ENCODE results near the gene LST1.

LST1 gene

DNA sequence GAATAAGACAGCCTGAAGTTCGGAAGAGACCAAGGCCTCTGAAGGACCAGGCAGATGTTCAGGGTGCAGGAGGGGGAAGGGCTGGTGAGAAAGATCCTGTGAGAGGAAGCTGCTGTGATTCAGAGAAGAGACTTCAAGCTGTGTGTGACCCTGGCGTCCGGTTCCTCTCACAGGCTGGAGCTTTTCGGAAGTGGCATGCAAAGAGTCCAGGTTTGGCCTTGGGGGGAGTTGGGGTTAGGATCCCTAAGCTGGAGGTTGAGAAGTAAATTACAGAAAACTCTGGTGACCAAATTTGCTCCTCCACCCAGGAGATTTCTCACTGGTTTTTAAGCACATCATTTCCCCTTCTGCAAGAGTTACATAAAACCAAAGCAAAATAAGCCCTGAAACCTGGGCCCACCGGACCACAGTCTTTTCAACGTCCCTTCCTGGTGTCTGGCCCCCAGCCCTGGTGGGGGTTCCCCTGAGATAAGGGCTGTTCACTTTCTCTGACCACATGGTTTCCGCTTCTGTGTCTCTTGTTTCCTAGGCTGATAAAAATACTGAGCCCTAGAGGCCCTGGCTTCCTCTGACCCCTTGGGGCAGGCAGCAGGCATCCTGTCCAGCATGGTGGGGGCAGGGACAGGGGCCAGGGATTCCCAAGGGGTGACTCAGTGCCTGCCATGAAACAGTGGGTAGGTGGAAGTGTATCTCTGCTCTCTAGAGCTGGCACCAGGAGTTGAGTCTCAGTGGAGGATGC, 25.9 kb upstream of the LST1 start:
- no peak for DNase-seq (ENCODE audit: low read depth in 3 of 3)

DNA sequence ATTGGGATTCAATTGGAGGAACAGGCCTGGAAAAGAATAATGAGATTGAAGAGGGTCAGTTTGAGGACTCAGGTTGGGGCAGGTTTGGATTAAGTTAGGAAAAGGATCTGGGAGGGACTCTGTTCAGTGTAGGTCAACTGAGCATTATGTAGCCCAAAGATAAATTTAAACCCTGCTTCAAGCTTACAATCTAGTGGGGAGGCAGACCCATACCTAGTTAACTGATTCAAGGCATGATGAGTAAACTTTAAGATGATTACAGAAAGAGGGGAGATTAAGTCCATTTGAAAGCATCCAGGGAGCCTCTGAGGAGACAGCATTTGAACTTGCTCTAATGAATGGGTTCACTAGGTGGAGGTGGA, 25.4 kb upstream of the LST1 start:
- DNase-seq (ENCODE audit: low read depth in 3 of 3): no peak

DNA sequence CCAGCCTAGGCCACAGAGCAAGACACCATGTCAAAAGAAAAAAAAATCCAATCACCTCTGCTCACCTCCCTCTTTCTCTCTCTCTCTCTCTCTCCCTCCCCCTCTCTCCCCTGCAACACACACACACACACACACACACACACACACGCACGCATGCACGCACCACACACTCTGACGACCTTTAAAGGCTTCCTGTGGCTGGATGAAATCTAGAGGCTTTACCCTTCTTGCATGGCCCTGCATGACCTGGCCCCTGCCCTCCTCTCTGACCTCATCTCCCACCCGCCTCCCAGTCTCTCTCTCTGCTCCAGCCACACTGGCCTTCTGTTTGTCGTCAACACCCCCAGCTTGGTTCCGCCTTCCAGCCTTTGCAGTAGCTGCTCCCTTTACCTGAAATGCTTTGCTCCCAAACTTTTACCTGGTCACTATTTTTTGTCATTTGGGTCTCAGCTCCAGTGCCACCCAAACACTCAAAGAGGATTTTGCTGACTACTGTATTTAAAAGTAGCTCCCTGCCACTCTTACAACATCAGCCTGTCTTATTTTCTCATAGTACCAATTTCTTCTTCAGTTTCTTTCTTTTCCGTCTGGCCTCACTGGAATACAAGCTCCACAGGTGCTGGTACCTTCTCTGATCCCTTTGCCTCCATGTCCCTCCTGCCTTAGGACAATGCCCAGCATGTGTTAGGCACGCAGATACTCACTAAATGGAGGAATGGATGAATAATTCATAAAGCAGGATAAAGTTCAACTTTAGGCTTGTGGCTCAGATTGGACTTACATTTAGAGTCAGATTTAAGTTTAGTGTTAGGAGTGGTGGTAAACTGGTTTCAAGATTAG, 18.3 kb upstream of the LST1 start:
- no peak for DNase-seq (ENCODE audit: low read depth in 3 of 3)

DNA sequence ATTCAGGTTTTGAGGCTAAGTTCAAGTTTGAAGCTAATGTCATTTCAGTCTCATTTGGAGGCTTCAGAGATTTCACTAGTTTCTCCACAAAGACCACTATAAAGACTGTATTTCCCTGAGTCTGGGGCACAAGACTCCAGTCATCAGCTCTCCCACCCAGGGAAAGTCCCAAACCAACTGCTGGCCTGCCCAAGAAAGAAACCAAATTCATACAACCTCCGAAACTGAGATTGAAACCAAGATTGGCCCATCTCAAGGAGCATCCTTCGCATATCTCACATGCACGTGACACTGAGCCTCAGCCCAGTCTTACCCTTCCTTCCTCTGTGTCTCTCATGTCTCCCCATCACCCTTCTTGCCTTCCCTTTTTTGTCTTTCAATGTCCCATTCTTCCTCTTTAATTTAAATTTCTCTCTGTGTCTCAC, 17.5 kb upstream of the LST1 start:
- DNase-seq (ENCODE audit: low read depth in 3 of 3): no peak

DNA sequence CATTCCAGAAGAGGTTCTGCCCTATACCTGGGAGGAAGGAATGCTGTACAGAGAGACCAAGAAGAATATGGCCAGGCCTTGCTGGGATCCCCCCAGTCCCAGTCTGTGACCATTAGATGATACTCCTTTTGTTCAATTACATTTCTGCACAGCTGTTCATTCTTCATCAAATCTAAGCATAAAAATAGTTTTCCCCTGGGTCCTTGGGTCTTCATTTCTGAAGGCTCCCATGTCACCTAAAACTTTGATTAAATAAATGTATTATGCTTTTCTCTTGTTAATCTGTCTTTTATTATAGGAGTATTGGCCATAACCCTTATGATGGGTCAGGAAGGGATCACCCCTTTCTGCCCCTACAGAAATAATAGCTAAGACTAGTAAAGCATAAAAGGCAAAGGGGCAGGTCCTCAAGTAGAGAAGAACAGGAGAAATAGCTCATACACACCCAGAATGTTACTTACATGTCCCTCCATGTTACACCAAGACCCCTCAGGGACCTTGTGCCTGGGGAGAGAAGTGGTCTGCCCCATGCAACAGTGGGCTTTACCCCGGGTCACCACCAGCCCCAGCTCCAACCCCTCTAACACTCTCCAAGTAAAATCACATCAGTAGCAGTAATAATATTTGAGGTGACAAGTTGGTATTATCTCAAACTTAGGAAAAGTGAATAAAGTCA, 16.1 kb upstream of the LST1 start:
- no peak for DNase-seq (ENCODE audit: low read depth in 3 of 3)

DNA sequence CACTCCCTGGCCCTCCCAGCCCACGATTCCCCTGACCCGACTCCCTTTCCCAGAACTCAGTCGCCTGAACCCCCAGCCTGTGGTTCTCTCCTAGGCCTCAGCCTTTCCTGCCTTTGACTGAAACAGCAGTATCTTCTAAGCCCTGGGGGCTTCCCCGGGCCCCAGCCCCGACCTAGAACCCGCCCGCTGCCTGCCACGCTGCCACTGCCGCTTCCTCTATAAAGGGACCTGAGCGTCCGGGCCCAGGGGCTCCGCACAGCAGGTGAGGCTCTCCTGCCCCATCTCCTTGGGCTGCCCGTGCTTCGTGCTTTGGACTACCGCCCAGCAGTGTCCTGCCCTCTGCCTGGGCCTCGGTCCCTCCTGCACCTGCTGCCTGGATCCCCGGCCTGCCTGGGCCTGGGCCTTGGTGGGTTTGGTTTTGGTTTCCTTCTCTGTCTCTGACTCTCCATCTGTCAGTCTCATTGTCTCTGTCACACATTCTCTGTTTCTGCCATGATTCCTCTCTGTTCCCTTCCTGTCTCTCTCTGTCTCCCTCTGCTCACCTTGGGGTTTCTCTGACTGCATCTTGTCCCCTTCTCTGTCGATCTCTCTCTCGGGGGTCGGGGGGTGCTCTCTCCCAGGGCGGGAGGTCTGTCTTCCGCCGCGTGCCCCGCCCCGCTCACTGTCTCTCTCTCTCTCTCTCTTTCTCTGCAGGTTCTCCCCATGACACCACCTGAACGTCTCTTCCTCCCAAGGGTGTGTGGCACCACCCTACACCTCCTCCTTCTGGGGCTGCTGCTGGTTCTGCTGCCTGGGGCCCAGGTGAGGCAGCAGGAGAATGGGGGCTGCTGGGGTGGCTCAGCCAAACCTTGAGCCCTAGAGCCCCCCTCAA, 13.8 kb upstream of the LST1 start, which contains the start of gene LTA:
LTA (plus strand) TSS at position 249 of the 871 bp plus-strand sequence; CDS start at position 703, 454 bp downstream.
- peak in 1 of 3 experiments; percentile 62 for DNase-seq (ENCODE audit: low read depth in 3 of 3)

DNA sequence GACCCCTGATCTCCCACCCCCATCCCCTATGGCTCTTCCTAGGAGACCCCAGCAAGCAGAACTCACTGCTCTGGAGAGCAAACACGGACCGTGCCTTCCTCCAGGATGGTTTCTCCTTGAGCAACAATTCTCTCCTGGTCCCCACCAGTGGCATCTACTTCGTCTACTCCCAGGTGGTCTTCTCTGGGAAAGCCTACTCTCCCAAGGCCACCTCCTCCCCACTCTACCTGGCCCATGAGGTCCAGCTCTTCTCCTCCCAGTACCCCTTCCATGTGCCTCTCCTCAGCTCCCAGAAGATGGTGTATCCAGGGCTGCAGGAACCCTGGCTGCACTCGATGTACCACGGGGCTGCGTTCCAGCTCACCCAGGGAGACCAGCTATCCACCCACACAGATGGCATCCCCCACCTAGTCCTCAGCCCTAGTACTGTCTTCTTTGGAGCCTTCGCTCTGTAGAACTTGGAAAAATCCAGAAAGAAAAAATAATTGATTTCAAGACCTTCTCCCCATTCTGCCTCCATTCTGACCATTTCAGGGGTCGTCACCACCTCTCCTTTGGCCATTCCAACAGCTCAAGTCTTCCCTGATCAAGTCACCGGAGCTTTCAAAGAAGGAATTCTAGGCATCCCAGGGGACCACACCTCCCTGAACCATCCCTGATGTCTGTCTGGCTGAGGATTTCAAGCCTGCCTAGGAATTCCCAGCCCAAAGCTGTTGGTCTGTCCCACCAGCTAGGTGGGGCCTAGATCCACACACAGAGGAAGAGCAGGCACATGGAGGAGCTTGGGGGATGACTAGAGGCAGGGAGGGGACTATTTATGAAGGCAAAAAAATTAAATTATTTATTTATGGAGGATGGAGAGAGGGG, 12.6 kb upstream of the LST1 start:
- DNase-seq (ENCODE audit: low read depth in 3 of 3): no peak

DNA sequence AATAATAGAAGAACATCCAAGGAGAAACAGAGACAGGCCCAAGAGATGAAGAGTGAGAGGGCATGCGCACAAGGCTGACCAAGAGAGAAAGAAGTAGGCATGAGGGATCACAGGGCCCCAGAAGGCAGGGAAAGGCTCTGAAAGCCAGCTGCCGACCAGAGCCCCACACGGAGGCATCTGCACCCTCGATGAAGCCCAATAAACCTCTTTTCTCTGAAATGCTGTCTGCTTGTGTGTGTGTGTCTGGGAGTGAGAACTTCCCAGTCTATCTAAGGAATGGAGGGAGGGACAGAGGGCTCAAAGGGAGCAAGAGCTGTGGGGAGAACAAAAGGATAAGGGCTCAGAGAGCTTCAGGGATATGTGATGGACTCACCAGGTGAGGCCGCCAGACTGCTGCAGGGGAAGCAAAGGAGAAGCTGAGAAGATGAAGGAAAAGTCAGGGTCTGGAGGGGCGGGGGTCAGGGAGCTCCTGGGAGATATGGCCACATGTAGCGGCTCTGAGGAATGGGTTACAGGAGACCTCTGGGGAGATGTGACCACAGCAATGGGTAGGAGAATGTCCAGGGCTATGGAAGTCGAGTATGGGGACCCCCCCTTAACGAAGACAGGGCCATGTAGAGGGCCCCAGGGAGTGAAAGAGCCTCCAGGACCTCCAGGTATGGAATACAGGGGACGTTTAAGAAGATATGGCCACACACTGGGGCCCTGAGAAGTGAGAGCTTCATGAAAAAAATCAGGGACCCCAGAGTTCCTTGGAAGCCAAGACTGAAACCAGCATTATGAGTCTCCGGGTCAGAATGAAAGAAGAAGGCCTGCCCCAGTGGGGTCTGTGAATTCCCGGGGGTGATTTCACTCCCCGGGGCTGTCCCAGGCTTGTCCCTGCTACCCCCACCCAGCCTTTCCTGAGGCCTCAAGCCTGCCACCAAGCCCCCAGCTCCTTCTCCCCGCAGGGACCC, 11.7 kb upstream of the LST1 start:
- no peak for DNase-seq (ENCODE audit: low read depth in 3 of 3)

DNA sequence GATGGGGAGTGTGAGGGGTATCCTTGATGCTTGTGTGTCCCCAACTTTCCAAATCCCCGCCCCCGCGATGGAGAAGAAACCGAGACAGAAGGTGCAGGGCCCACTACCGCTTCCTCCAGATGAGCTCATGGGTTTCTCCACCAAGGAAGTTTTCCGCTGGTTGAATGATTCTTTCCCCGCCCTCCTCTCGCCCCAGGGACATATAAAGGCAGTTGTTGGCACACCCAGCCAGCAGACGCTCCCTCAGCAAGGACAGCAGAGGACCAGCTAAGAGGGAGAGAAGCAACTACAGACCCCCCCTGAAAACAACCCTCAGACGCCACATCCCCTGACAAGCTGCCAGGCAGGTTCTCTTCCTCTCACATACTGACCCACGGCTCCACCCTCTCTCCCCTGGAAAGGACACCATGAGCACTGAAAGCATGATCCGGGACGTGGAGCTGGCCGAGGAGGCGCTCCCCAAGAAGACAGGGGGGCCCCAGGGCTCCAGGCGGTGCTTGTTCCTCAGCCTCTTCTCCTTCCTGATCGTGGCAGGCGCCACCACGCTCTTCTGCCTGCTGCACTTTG, 10.7 kb upstream of the LST1 start, which contains the start of gene TNF:
TNF (plus strand) TSS at position 231 of the 567 bp plus-strand sequence; CDS start at position 408, 177 bp downstream.
- peak in 2 of 3 experiments; percentile 78 to 83 for DNase-seq (ENCODE audit: low read depth in 3 of 3)

DNA sequence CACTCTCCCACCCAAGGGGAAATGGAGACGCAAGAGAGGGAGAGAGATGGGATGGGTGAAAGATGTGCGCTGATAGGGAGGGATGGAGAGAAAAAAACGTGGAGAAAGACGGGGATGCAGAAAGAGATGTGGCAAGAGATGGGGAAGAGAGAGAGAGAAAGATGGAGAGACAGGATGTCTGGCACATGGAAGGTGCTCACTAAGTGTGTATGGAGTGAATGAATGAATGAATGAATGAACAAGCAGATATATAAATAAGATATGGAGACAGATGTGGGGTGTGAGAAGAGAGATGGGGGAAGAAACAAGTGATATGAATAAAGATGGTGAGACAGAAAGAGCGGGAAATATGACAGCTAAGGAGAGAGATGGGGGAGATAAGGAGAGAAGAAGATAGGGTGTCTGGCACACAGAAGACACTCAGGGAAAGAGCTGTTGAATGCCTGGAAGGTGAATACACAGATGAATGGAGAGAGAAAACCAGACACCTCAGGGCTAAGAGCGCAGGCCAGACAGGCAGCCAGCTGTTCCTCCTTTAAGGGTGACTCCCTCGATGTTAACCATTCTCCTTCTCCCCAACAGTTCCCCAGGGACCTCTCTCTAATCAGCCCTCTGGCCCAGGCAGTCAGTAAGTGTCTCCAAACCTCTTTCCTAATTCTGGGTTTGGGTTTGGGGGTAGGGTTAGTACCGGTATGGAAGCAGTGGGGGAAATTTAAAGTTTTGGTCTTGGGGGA, 10.0 kb upstream of the LST1 start:
- no peak for DNase-seq (ENCODE audit: low read depth in 3 of 3)

DNA sequence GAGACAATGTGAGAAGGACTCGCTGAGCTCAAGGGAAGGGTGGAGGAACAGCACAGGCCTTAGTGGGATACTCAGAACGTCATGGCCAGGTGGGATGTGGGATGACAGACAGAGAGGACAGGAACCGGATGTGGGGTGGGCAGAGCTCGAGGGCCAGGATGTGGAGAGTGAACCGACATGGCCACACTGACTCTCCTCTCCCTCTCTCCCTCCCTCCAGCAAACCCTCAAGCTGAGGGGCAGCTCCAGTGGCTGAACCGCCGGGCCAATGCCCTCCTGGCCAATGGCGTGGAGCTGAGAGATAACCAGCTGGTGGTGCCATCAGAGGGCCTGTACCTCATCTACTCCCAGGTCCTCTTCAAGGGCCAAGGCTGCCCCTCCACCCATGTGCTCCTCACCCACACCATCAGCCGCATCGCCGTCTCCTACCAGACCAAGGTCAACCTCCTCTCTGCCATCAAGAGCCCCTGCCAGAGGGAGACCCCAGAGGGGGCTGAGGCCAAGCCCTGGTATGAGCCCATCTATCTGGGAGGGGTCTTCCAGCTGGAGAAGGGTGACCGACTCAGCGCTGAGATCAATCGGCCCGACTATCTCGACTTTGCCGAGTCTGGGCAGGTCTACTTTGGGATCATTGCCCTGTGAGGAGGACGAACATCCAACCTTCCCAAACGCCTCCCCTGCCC, 9.0 kb upstream of the LST1 start:
- DNase-seq (ENCODE audit: low read depth in 3 of 3): no peak

DNA sequence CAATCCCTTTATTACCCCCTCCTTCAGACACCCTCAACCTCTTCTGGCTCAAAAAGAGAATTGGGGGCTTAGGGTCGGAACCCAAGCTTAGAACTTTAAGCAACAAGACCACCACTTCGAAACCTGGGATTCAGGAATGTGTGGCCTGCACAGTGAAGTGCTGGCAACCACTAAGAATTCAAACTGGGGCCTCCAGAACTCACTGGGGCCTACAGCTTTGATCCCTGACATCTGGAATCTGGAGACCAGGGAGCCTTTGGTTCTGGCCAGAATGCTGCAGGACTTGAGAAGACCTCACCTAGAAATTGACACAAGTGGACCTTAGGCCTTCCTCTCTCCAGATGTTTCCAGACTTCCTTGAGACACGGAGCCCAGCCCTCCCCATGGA, 8.5 kb upstream of the LST1 start:
- DNase-seq (ENCODE audit: low read depth in 3 of 3): no peak

DNA sequence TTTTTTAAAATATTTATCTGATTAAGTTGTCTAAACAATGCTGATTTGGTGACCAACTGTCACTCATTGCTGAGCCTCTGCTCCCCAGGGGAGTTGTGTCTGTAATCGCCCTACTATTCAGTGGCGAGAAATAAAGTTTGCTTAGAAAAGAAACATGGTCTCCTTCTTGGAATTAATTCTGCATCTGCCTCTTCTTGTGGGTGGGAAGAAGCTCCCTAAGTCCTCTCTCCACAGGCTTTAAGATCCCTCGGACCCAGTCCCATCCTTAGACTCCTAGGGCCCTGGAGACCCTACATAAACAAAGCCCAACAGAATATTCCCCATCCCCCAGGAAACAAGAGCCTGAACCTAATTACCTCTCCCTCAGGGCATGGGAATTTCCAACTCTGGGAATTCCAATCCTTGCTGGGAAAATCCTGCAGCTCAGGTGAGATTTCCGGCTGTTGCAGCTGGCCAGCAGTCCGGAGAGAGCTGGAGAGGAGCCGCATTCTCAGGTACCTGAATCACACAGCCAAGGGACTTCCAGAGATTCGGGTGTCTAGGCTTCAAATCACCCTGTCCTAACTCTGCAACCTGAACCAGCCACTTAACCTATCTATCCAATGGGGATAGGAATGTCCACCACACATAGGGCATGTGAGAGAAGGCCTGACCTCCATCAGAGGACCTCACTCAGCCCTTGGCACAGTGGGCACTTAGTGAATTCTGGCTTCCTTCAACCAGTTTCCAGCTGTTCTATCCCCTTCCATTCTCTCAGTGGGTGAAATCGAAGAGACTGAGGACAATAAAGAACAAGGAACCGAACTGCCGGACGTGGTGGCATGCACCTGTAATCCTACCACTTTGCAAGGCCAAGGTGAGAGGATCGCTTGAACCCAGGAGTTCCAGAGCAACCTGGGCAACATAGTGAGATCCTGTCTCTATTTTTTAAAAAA, 7.6 kb upstream of the LST1 start:
- no peak for DNase-seq (ENCODE audit: low read depth in 3 of 3)

DNA sequence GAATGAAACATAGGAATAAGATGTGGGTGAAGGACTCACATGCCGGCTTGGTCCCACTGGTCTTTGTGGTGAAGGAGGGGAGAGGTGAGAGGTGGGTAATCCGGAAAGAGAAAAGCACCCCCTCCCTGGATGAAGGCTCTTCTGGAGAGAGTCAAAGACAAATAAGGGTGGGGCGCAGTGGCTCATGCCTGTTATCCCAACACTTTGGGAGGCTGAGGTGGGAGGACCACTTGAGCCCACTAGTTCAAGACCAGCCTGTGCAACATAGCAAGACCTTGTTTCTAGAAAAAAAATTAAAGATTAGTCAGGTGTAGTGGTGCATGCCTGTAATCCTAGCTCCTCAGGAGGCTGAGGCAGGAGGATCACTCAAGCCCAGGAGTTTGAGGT, 7.0 kb upstream of the LST1 start:
- no peak for DNase-seq (ENCODE audit: low read depth in 3 of 3)

DNA sequence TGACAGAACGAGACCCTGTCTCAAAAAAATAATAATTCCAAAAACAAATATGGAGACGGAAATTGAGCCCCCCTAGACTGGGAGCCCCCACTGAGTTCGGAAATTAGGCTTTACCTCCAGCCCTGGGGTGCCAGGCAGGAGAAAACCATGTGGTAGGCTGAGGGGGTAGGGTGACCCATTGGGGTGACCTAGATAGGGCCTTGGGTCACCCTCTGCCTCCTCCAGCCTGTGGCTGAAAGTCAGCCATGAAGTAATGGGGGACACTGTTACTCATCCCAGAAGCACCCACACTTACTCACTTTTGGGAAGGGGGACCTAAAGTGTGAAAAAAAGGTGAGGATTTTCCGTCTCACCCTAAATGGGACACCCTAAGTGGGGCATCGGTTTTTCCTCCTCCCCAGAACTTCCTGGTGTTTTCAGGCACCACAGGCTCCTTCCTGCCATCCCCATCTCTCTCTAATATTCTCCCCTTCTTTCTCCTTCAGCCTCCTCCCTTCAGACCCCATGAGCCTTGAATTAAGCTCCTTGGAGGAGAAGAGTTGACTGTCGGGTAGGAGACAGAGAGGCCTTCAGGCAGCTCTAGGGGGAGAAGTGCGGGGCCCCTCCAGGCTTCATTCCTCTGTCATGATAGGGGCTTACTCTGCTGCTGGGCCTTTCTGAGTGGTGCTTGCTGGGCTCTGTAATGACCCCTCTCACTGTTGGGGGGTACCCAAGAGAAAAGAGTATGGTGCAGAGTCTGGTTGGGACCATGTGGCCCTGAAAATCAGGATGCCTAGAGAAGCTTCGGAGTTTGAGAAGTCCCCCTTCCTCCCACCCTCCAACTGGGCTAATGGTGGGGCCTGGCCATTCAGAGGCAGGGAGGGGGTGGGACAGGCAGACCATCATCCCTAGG, 6.3 kb upstream of the LST1 start:
- DNase-seq (ENCODE audit: low read depth in 3 of 3): no peak

DNA sequence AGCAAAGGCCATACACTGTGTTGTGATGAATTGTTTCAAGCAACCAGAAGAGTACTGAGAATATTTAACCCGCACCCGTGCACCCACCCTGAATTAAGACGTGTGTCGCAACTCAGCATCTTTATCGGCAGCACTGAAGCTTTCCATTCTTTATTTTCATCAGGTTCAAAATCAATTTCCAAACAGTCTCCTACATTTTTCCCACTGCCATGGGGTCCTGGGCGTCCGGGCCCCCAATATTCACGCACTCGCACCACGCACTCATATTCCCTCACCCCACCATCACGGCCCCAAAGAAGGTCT, 5.7 kb upstream of the LST1 start:
- no peak for DNase-seq (ENCODE audit: low read depth in 3 of 3)
